HG03175 (cell line): ENCODE measurements around the gene CRABP1.

Experiments
- ATAC-seq: cut with Tn5 transposase; IDR thresholded peaks from one replicate; pipeline ENCODE4 v1.9.1; 2021; ENCODE audit warnings: mild to moderate bottlenecking, moderate library complexity; ENCODE audit not compliant: unreplicated experiment

CRABP1 gene

GRCh38 chr15:78343276-78344060 lies 3.3 kb downstream of the CRABP1 start:
- no peak for ATAC-seq

DNA sequence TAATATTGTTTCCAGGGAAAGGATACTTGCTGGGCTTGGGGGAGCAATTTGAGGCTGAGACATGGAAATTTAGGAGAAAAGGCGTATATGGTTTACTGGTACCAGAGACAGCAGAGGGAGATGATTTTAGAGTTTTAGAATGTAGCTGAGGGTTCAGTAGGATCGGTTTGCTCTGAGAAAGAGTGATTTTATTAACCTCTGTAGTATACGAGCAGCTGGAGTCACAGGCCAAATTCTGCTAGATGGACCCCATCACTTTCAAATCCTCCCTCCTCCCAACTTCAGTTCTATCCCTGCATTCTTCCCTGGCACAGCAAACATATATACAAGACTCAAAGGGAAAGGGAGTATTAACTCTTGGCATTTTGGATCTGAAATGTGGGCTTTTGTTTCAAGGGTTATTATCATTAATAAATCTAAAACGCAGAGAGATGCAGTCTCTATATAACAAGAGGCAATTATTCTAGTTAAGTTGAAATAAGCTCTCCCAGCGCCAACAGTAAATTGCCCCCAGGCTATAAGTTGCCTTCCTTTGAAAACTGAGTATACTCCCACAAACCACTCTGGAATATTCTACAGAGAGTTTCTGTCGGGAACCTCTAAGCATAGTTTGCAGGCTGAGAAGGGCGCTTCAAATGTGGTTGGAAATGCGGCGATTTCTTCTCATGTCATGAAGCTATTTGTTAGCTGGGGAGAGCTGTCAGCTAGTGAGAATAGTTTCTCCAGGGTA lies 5.4 kb downstream of the CRABP1 start:
- ATAC-seq = no peak

- no peak for ATAC-seq
These were observed 7.7 kb downstream of the CRABP1 start for GRCh38 chr15:78347586-78348543.

- no peak for ATAC-seq
These were observed 9.9 kb downstream of the CRABP1 start for GRCh38 chr15:78350058-78350457.

DNA sequence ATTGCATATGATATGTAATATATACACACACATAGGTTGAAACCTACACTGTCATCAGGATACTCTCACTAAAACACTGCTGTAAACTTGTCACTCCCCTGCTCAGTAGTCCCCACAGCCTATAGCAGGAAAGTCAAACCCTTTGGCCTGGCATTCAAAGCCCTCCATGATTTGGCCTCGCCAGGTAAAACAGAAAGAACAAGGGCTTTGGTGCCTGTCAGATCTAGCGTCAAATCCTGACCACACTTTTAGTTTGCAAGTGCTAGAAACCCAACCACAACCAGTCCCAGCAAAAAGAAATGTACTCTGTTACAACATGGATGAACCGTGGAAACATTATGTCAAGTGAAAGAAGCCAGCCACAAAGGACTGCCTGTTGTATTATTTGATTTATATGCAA lies 11.4 kb downstream of the CRABP1 start:
- ATAC-seq = no peak

DNA sequence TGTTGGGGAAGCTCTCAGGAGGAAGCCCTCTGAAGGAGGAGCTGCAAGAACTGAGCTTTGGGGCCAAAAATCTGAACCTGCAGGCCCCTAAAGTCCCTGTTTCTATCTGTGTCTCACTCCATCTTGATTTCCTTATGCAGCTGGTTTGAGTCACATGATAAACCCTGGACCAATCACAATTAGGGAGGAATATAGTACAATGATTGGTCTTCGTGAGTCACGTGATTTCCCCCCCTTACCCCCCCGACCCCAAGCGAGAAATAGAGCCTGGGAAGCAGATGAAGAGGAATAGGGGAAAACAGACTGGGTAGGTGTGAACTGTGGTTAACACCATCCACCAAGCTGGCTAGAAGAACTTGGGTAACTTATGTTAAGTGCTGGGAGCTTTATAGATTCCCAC lies 12.9 kb downstream of the CRABP1 start:
- no peak for ATAC-seq

- no peak for ATAC-seq
These were observed 15.0 kb downstream of the CRABP1 start for GRCh38 chr15:78355177-78355576.

GRCh38 chr15:78358102-78358870 lies 18.1 kb downstream of the CRABP1 start:
- no peak for ATAC-seq

- ATAC-seq = no peak
These were observed 19.1 kb downstream of the CRABP1 start for GRCh38 chr15:78359041-78359808.

DNA sequence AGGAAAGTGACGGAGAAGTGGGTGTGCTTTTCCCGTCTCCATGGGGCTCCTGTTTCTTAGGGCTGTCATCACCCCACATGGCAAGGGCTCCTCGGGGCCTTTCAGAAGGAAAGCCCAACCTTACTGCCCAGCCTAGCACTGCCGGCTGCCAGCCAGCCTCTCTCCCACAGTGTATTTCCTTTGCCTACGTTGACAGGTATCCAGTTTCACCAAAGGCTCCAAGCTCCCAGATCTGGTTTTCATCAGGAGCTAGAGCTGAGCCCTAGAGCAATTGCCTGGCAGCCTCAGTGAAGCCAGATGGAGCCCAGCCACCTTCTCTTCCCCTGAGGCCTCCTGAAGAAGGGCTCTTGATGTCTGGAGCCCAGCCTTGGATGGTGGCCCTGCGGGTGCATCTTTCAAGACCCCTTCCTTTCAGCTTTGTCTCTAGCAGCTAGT lies 20.2 kb downstream of the CRABP1 start:
- ATAC-seq = no peak

GRCh38 chr15:78360958-78361718 lies 21.0 kb downstream of the CRABP1 start:
- ATAC-seq = no peak

DNA sequence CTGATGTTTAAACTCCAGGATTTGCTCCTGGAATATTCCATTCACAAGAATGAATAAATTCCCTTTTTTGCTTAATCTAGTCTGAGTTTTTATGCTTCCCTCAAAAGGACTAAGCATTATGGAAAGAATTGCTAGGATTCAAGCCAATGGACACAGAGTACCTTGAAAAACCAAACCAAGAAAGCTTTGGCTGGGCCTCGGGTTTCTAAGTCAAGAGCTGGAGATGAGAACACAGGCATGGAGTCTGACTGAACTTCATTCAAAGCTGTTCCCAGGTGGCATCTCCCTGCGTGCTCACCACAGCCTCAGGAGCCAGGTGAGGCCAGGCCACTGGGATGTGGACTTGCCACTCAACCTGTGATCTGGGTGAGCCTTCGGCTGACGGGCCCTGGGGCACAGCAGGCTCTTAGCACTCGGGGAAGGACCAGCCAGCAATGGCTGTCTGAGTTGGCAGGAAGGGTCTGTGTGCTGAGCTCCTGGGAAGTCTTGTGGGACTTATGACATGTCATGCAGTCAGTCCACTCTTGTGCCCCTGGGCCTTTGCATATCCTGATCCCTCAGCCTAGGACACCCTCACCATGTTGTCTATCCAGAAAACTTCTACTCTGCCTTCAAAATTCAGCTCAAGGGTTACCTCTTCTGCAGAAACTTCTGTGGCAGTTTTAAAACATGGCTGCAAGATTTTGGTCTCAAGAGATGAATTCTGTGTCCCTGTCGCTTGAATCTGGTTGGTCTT lies 21.8 kb downstream of the CRABP1 start:
- no peak for ATAC-seq

DNA sequence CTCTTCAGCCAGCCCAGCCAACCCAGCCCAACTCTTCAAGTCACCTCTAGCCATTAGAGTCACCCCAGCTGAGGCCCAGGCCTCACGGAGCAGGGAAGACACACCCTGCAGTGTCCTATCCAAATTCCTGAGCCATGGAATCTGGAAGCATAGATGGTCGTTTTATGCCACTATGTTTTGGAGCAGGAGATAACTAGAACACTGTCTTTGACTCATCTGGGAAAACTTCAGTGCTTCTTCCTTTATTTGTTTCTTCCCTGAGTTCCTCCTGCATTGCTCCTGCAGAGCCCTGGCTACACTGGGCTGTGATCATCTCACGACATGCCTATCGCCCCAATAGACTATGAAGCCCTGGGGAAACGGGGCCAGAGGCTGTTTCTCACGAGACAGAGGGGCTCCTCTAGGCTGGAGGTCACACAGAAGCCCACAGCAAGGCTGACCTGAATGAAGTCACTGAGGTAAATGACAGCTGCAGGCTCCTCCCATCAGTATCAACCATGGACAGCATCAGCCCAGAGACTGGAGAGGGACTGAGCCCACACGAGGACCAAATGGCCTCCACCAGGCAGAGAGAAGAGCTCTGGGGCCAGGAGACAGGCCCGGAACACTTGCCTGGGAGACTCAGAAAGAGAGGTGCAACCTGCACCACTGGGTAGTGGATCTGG lies 22.7 kb downstream of the CRABP1 start:
- ATAC-seq = no peak

DNA sequence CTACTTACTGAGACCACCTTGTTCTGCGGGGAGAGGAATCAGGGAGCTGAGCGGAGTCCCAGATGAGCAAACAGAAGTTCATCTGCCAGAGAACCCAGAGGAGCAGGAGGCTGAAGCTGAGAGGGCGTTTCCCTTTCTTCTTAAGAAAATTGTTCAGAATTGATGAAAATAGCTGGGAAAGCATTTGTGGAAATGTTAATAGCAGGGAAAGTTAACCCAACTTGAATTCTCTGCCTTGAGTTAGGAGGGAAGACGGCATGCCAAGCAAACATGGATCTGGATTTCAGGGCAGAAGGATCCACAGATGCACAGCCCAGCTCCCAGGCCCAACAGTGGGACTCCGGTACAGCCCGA lies 23.2 kb downstream of the CRABP1 start:
- ATAC-seq = no peak

DNA sequence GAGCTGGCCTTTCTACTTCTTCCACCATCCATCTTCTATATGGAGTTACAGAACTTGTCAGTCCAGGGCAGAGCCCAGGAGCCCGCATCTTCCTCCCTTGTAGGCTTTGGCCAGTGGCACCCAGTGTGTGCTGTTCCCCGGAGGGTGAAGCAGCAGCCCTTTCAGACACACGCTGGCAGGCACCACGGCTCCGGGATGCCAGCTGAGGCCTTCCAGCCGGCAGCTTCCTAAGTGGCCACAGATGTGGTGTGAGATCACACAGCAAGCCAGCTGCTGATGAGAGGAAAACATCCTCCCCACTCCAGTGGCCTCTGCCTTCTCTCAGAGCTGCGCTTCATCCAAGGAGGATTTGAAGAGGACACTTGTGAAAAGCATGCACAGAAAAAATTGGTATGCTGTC lies 24.1 kb downstream of the CRABP1 start:
- no peak for ATAC-seq

DNA sequence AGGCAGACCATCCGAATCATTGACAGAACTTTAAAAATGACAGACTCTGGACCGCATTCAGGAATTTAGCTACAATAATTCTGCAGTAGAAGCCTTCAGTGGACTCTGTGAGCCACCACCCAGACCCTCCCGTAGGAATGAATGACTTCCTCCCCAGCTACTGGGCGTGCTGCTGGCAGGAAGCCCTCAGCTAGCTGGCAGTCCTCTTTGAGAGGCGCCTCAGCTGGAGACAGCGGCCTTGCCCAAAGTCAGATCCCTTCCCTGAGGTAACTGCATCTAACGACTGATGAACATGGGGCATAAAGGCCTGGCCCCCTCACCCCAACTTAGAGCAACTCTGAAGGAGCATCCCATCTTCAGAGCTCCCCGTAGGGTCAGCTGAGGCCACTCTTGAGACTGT lies 25.8 kb downstream of the CRABP1 start:
- ATAC-seq = no peak

- ATAC-seq = no peak
These were observed 26.2 kb downstream of the CRABP1 start for GRCh38 chr15:78366342-78366741.

DNA sequence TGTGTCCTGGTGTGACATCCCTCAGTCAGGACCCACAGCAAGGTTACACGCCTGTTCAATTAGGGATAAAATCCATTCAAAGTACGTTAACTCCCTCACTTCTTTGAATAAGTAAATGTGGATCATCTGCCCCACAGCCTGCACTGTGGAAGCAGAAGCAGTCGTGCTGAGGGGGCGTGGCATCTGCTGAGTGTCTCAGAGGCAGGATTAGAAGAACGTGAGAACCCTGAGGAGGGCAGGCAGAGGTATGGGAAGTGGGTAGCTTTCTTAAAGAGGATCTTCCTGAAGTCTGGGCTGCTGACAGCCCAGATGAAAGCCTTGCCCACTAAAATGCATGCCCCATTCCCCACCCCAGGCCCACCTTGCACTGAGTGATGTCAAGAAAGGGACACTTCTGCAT lies 28.5 kb downstream of the CRABP1 start:
- ATAC-seq = no peak
